NB4 (cell line): Measurements from ENCODE around the gene TMEM92.

ENCODE experiments used
- MYC ChIP-seq: IDR thresholded peaks from 2 replicates; pipeline ENCODE4 v1.6.1; 2011; ENCODE audit warnings: low read depth, low read length
- POLR2A ChIP-seq: IDR thresholded peaks from 2 replicates; pipeline ENCODE4 v1.6.1; 2011; ENCODE audit warnings: mild to moderate bottlenecking; ENCODE audit not compliant: insufficient read length; ENCODE audit errors: extremely low read depth
- TF ChIP-seq, protein P1 (sequence below): IDR thresholded peaks from one replicate; pipeline ENCODE4 v1.5.1; 2012; ENCODE audit warnings: low read depth, low read length
- TF ChIP-seq, protein P2 (sequence below): IDR thresholded peaks from 2 replicates; pipeline ENCODE4 v1.6.1; 2011; ENCODE audit warnings: low read depth, low read length

DNA sequence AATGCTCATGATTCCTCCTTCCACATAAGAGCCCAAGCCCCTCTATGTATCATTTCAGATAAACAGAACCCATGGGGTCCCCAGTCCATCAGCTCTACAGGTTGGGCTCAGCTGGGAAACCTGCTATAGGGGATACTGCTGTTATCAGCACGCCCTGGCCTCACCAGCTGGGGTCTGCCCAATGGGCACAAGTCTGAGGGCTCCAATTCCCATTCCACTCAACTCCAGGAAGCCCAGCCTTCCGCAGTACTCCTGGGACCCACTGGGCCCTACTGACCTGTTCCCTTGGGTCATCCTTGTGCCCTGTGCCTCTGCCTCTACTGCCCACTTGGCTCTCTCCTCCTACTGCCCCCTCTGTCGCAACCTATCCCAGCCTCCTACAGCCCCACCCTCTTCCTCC, 55.5 kb downstream of the TMEM92 start:
- TF ChIP-seq POLR2A: no peak
- TF ChIP-seq, protein P1, sequence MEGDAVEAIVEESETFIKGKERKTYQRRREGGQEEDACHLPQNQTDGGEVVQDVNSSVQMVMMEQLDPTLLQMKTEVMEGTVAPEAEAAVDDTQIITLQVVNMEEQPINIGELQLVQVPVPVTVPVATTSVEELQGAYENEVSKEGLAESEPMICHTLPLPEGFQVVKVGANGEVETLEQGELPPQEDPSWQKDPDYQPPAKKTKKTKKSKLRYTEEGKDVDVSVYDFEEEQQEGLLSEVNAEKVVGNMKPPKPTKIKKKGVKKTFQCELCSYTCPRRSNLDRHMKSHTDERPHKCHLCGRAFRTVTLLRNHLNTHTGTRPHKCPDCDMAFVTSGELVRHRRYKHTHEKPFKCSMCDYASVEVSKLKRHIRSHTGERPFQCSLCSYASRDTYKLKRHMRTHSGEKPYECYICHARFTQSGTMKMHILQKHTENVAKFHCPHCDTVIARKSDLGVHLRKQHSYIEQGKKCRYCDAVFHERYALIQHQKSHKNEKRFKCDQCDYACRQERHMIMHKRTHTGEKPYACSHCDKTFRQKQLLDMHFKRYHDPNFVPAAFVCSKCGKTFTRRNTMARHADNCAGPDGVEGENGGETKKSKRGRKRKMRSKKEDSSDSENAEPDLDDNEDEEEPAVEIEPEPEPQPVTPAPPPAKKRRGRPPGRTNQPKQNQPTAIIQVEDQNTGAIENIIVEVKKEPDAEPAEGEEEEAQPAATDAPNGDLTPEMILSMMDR: no peak
- TF ChIP-seq, protein P2, sequence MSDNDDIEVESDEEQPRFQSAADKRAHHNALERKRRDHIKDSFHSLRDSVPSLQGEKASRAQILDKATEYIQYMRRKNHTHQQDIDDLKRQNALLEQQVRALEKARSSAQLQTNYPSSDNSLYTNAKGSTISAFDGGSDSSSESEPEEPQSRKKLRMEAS: no peak
- TF ChIP-seq MYC: no peak
